Activated naive CD4-positive, alpha-beta T cell treated with anti-CD3 and anti-CD28 coated beads, Interleukin-2, amount 10 ng/mL, durations not matched to agents 7 days and 5 days (primary cell): ENCODE measurements around the gene PRC1.
A peak's percentile ranks its signal among the peaks of the same experiment; 100 is the strongest.

Experiments used
- CTCF ChIA-PET: fragments of 350-600 bp; sonication (Branson Sonifier 250); formaldehyde crosslinking; loops from one replicate; lab custom pipeline; 2021; ENCODE audit warnings: antibody characterized with exemption; lab: Charles Lee
- DNase-seq: peaks from one replicate; pipeline ENCODE4 v3.0.0-alpha.2; 2020
- H3K27ac Mint-ChIP-seq: one replicate; pipeline ENCODE4 v1.8.0; 2021; ENCODE audit warnings: mild to moderate bottlenecking, moderate library complexity, mixed read lengths
- H3K27me3 Mint-ChIP-seq: one replicate; pipeline ENCODE4 v1.8.0; 2021; ENCODE audit warnings: mild to moderate bottlenecking, mixed read lengths
- H3K36me3 Mint-ChIP-seq: one replicate; pipeline ENCODE4 v1.8.0; 2021; ENCODE audit warnings: mixed read lengths
- H3K4me1 Mint-ChIP-seq: one replicate; pipeline ENCODE4 v1.8.0; 2021; ENCODE audit warnings: mixed read lengths
- H3K4me3 Mint-ChIP-seq: one replicate; pipeline ENCODE4 v1.8.0; 2021; ENCODE audit warnings: mild to moderate bottlenecking, moderate library complexity, mixed read lengths
- H3K9me3 Mint-ChIP-seq: one replicate; pipeline ENCODE4 v1.8.0; 2021; ENCODE audit warnings: mixed read lengths

PRC1 gene, protein sequence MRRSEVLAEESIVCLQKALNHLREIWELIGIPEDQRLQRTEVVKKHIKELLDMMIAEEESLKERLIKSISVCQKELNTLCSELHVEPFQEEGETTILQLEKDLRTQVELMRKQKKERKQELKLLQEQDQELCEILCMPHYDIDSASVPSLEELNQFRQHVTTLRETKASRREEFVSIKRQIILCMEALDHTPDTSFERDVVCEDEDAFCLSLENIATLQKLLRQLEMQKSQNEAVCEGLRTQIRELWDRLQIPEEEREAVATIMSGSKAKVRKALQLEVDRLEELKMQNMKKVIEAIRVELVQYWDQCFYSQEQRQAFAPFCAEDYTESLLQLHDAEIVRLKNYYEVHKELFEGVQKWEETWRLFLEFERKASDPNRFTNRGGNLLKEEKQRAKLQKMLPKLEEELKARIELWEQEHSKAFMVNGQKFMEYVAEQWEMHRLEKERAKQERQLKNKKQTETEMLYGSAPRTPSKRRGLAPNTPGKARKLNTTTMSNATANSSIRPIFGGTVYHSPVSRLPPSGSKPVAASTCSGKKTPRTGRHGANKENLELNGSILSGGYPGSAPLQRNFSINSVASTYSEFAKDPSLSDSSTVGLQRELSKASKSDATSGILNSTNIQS

DNA sequence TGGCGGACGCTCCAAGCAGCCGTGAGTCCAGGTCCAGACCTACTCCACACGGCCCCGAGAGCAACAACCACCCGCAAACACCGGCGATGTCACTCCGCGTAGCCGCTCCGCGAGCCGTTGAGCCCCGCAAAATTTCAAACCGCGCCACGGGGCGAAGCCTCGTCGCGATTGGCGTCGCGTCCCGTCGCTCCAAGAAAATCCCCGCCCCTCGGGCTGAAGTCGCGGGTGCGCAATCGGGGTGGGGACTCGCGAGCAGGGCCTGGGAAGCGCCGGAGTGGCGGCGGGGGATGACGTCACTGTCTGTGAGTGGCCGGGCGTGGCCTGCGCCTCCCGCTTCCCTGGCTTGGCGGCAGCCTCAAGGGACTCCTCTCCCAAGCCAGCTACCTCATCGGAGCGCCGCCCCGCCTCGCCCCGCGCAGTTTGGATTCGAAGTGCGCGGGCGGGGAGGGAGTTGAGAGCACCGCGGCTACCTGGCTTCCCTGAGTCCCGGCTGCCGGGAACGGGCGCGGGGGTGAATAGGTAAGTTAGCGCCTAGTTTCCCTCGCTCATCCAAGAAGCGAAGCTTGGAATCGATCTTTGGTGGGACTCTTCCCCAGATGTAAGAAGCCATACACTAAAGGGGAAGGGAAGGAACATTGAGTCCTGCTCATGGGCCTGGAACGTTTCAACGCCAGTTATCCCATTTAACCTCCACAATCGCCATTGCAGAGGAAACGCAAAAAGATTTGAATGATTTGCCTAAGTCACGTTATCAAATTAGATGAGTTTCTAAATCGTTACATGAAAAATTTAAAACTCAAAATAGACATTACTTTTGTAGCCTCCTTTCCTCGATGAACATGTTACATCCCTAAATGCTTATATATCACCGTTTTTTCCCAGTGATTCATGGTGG, at the start of gene PRC1:
Gene PRC1 (minus strand): TSS at position 119 of the 895 bp plus-strand sequence. CDS start 118 bp downstream, at position 1.
- H3K36me3 Mint-ChIP-seq = peaks cover 38% of the 10 kb centered on the region
- DNase-seq = peak; percentile 99
- H3K27ac Mint-ChIP-seq = peak within 1 kb of the TSS; percentile 99
- H3K4me1 Mint-ChIP-seq = peaks cover 47% of the 10 kb centered on the region
- peak within 1 kb of the TSS; percentile 100 for H3K4me3 Mint-ChIP-seq
- CTCF ChIA-PET = no interaction called here
- H3K9me3 Mint-ChIP-seq = no peaks in the 10 kb centered on the region
- peaks cover 3% of the 10 kb centered on the region for H3K27me3 Mint-ChIP-seq

DNA sequence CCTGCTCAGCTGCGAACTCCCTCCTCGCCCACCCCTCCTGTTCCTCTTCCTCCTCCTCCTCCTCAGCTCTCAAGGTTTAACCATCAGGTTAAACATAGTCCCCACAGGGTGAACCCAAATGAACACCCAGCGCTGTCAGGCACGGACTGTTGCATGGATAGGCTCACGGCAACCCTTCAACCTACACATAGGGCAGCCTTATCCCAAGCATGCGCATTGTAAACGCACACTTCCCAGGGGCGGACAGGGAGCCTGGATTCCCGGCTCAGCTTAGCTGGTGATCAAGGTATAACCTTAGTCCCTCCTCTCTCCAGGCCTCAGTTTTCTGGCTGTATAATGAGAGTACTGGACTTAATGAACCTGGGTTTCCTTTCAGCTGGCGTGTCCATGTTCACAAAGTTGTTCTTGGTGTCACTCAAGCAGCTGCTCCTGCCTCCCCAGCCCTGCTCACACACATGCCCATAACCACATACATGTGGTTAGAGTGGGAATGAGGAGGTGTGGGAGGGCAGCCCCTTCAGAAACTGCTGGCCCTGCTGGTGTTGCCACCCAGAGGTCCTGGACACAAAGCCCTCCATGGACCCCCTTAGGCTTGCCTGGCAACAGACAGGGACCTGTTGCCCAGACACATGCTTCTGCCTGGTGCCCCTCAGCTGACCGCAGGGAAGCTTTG, 49.0 kb upstream of the PRC1 start:
- Mint-ChIP-seq H3K4me3 (no peak overlapping the region), H3K27me3 (peaks cover 19% of the 10 kb centered on the region), H3K36me3 (no peaks in the 10 kb centered on the region), H3K27ac (no peak overlapping the region), H3K4me1 (peaks cover 15% of the 10 kb centered on the region), H3K9me3 (peaks cover 7% of the 10 kb centered on the region)
- CTCF ChIA-PET = interaction anchor here (2.0 kb wide), 1 partner anchor 10 kb away, joined by 11 read pairs; no protein-coding TSS in a partner anchor
- DNase-seq = no peak

DNA sequence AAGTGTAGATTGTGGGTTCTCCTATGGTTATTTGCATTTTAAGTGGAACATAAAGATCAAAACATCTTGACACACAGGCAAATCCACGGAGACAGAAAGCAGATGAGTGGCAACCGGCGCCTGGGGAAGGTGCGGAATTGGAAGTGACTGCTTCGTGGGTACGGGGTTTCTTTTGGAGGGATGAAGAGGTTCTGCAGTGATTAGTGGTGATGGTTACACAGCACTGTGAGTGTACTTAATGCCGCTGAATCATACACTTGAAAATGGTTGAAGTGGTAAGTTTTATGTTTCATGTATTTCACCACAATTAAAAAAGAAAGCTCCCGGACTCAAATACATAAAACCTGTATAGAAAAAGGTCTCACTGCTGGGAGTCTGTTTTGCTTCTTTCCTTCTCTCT, 46.5 kb upstream of the PRC1 start:
- CTCF ChIA-PET = interaction anchor here (0.6 to 1.3 kb wide), 3 partner anchors 8 to 18 kb away, joined by 3 to 5 read pairs (median 3); no protein-coding TSS in a partner anchor

DNA sequence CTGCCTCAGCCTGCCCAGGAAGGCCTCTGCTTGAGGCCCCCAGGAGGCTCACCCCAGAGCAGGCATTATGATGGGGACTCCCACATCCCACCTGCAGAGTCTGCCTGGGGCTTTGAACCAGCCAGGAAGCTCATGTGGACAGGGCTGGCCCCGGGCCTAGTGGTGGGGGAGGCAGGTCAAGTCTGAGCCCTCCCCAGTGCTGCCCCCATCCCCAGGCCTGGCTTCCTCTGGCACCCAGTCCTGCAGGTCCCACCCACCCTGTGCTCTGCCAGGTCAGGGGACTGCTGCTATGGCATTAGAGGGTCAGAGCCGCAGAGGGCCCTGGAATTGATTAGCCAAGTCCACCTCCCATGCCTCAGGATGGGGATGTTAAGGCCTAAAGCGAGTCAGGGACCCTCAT, 45.7 kb upstream of the PRC1 start:
- H3K9me3 Mint-ChIP-seq = no peaks in the 10 kb centered on the region
- no peak overlapping the region for H3K4me3 Mint-ChIP-seq
- no peaks in the 10 kb centered on the region for H3K36me3 Mint-ChIP-seq
- peaks cover 33% of the 10 kb centered on the region for H3K27me3 Mint-ChIP-seq
- no peak for DNase-seq
- H3K27ac Mint-ChIP-seq = no peak overlapping the region
- CTCF ChIA-PET = no interaction called here
- no peaks in the 10 kb centered on the region for H3K4me1 Mint-ChIP-seq

More for the DNA sequence above, 46.5 kb upstream of the PRC1 start:
- H3K36me3 Mint-ChIP-seq = no peaks in the 10 kb centered on the region
- H3K27me3 Mint-ChIP-seq = peaks cover 26% of the 10 kb centered on the region
- H3K27ac Mint-ChIP-seq = no peak overlapping the region
- DNase-seq = no peak
- H3K4me3 Mint-ChIP-seq = no peak overlapping the region
- H3K9me3 Mint-ChIP-seq = no peaks in the 10 kb centered on the region
- H3K4me1 Mint-ChIP-seq = no peaks in the 10 kb centered on the region

DNA sequence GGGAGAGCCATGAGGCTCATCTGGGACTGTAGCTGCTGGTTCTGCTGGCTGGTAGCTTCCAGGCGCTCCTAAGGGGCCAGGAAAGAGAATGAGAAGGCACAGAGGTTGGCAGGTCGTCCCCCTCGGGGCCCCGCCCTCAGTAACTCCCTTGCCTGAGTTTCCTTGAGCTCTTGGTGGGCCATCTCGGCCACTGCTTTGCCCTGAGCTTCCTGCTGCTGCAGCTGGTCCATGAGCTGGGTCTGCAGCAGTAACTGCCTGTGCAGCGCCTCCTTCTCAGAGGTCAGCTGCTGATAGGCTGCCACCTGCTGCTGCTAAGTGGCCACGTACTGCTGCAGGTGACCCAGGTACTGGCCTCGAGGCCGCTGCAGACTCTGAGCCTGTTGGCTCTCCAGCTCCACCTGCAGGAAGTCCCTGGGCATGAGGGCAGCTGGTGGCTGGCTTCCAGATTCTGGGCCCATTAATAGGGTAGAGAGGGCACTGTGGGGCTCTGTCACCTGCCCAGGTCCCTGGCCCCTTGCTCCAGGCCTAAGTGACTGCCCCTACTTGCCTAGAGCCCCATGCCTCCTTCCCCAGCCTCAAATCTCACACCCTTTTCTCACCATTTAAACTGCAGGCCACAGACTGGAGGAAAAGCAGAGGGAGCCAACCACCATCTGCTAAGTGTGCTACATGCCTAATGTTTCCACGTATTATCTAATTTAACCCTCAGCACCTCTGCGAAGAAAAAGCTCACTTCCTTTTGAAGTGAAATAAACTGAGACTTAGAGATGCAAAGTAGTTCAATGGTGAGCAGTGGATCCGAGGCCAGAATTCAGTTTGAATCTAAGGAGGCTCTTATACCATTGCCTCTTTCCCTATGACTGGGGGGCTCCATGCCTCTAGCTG, 38.8 kb upstream of the PRC1 start:
- Mint-ChIP-seq H3K27ac (no peak overlapping the region), H3K4me1 (peaks cover 4% of the 10 kb centered on the region), H3K4me3 (no peak overlapping the region), H3K27me3 (peaks cover 42% of the 10 kb centered on the region), H3K9me3 (no peaks in the 10 kb centered on the region), H3K36me3 (no peaks in the 10 kb centered on the region)
- CTCF ChIA-PET = interaction anchor here (0.7 to 3.6 kb wide), 14 partner anchors 8 to 1465 kb away, joined by 3 to 31 read pairs (median 6); partner anchors contain the start of genes HDDC3 and VPS33B
- DNase-seq = peak; percentile 79

DNA sequence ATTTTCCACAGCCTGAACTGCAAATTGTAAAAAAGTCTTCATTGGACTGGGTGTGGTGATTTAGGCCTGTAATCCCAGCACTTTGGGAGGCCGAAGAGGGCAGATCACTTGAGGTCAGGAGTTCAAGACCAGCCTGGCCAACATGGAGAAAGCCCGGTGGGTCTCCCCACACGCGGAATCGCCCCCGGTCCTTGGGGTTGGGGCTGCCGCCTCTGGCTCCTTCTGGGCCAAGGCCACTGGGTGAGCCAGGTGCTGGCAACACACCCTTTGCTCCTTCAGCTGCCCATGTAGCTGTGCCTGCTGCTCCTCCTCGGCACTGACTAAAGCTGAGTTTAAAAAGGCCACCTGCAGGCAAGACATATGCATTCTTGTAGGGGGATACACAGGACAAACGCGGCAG, 37.5 kb upstream of the PRC1 start:
- no peaks in the 10 kb centered on the region for H3K36me3 Mint-ChIP-seq
- H3K4me3 Mint-ChIP-seq = no peak overlapping the region
- peaks cover 4% of the 10 kb centered on the region for H3K4me1 Mint-ChIP-seq
- CTCF ChIA-PET = interaction anchor here (1.7 to 3.6 kb wide), 4 partner anchors 10 to 100 kb away, joined by 6 to 30 read pairs (median 8); partner anchors contain the start of genes HDDC3 and VPS33B
- no peaks in the 10 kb centered on the region for H3K9me3 Mint-ChIP-seq
- H3K27me3 Mint-ChIP-seq = peaks cover 36% of the 10 kb centered on the region
- DNase-seq = no peak
- no peak overlapping the region for H3K27ac Mint-ChIP-seq

DNA sequence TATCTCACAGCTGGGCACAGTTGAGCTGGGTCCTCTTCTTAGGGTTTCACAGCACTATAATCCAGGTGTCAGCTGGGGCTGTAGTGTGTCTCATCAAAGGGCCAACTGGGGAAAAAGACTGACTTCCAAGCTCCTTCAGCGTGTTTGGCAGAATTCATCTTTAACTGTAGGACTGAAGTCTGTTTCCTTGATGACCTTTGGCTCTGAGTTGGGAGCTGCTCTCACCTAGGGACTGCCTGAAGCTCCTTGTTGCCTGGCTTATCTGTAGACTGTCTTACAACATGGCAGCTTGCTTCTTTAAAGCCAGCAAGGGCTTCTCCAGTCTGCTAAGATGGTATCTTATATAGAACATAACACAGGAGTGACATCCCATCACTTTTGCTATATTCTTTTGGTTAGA, 33.3 kb upstream of the PRC1 start:
- Mint-ChIP-seq H3K4me1 (peaks cover 10% of the 10 kb centered on the region), H3K4me3 (no peak overlapping the region), H3K27me3 (peaks cover 8% of the 10 kb centered on the region), H3K27ac (no peak overlapping the region), H3K9me3 (no peaks in the 10 kb centered on the region), H3K36me3 (no peaks in the 10 kb centered on the region)
- DNase-seq = no peak
- CTCF ChIA-PET = interaction anchor here (1.0 to 1.4 kb wide), 2 partner anchors 71 to 95 kb away, joined by 3 read pairs; no protein-coding TSS in a partner anchor

DNA sequence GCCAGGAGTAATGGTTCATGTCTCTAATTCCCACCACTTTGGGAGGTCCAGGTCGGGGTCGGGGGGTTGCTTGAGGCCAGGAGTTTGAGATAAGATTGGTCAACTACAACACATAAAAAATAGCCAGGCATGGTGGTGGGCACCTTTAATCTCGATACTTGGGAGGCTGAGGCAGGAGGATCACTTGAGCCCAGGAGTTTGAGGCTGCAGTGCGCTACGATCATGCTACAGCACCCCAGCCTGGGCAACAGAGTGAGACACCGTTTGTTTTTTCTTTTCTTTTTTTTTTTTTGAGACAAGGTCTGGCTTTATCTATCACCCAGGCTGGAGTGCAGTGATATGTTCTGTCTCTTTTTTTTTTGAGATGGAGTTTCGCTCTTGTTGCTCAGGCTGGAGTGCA, 29.4 kb upstream of the PRC1 start:
- no peak overlapping the region for H3K27ac Mint-ChIP-seq
- no peaks in the 10 kb centered on the region for H3K27me3 Mint-ChIP-seq

DNA sequence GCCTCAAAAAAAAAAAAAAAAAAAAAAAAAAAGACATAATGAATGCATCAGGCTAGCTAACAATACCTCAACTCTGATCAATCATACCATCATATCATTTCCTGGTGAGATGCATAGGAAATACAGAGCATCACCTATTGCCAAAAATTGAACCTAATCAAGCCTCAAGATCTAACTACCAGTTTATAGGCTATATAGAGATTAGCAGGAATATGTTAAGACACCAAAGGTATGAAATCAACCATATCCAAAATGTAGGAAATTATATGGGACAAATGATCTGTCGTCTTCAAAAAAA, 28.4 kb upstream of the PRC1 start:
- Mint-ChIP-seq H3K4me3 (peak overlapping the region; percentile 89), H3K27me3 (no peaks in the 10 kb centered on the region), H3K36me3 (peaks cover 5% of the 10 kb centered on the region), H3K9me3 (no peaks in the 10 kb centered on the region), H3K27ac (peak overlapping the region; percentile 85), H3K4me1 (peaks cover 43% of the 10 kb centered on the region)
- CTCF ChIA-PET = interaction anchor here (1.2 to 3.9 kb wide), 3 partner anchors 10 to 66 kb away, joined by 3 to 30 read pairs (median 9); no protein-coding TSS in a partner anchor
- DNase-seq = no peak

More for the DNA sequence above, 29.4 kb upstream of the PRC1 start:
- H3K4me3 Mint-ChIP-seq = no peak overlapping the region
- no peak for DNase-seq
- CTCF ChIA-PET = interaction anchor here (2.0 kb wide), 1 partner anchor 9 kb away, joined by 9 read pairs; no protein-coding TSS in a partner anchor
- H3K9me3 Mint-ChIP-seq = no peaks in the 10 kb centered on the region
- peaks cover 5% of the 10 kb centered on the region for H3K36me3 Mint-ChIP-seq
- peaks cover 36% of the 10 kb centered on the region for H3K4me1 Mint-ChIP-seq

DNA sequence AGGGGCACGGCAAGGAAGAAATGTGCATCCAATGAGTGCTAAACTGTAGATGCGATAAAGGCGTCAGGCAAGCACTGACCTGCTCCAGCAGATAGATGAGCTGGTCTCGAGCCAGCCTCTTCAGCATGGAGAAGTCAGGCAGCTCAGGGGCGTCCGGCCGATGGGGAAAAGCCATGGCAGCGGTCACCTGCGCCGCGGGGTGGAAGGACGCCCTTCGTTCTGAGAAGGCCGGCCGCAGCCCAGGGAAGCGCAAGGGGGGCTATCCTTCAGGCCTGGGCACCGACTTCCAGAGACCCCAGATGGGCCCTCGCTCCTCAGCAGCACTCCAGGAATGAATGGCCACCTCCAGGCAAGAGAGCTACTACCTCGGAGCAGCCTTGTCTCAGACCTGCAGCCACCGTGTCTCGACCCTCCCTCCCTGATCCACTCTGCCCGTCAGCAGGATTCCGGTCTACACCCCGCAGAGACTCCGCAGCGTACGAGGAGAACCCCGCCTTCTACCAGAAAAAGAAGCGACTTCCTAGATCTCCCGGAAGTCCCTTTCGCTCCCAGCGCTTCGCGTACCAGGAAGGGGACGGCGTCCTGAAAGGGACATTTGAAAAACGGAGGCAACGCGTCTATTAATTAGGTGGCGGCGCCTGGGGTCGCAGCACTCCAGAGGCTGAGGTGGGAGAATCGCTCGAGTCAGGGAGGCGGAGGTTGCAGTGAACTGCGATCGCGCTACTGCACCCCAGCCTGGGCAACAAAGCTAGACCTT, 27.9 kb upstream of the PRC1 start, which contains the start of gene VPS33B:
Gene VPS33B (minus strand): TSS at position 520 of the 757 bp plus-strand sequence. CDS start 345 bp downstream, at position 175.
- H3K27ac Mint-ChIP-seq = peak within 1 kb of the TSS; percentile 85
- peaks cover 47% of the 10 kb centered on the region for H3K4me1 Mint-ChIP-seq
- H3K9me3 Mint-ChIP-seq = no peaks in the 10 kb centered on the region
- CTCF ChIA-PET = interaction anchor here (1.2 to 3.9 kb wide), 3 partner anchors 11 to 65 kb away, joined by 3 to 30 read pairs (median 9); no protein-coding TSS in a partner anchor
- H3K4me3 Mint-ChIP-seq = peak within 1 kb of the TSS; percentile 89
- DNase-seq = peak; percentile 87
- no peaks in the 10 kb centered on the region for H3K27me3 Mint-ChIP-seq
- H3K36me3 Mint-ChIP-seq = peaks cover 7% of the 10 kb centered on the region

DNA sequence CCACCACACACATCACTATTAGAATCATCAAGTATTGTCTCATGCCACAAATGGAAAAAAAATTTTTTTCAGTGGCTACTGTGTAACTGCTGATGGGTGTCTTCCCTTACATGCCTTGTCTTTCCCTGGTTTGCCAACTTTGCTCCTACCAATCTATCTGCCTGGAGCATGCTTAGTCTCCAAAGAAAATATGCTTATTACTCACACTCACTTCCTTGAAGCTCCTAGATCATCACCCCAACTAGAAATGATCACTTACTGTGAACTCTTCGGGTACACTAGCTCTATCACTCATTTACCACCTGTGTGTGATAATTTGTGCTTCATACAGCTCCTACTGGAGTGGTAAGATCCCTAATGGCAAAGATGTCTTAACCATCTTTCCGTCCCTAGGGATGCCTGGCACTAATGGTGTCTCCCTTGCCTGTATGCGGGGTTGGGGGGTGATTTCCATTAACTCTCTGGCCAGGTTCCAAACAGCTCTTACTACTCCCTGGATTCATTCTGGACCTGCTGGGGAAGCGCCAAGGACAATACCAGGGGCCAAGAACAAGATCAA, 27.3 kb upstream of the PRC1 start:
- no peaks in the 10 kb centered on the region for H3K27me3 Mint-ChIP-seq
- no peaks in the 10 kb centered on the region for H3K9me3 Mint-ChIP-seq
- peak overlapping the region; percentile 89 for H3K4me3 Mint-ChIP-seq
- CTCF ChIA-PET = interaction anchor here (2.4 to 3.9 kb wide), 2 partner anchors 12 to 65 kb away, joined by 9 to 30 read pairs; no protein-coding TSS in a partner anchor
- H3K27ac Mint-ChIP-seq = peak overlapping the region; percentile 85
- peaks cover 9% of the 10 kb centered on the region for H3K36me3 Mint-ChIP-seq
- peaks cover 47% of the 10 kb centered on the region for H3K4me1 Mint-ChIP-seq
- no peak for DNase-seq
